IMR-90 (cell line): ENCODE data around the gene ACTN1. TPM values are rescaled to one million over a fixed set of nuclear protein-coding genes. Genes with fewer than 3 reads are reported as not detected.

Experiments
- ATAC-seq: fragments of 200-7000 bp; cut with Tn5 transposase; 2 replicates; pipeline ENCODE4 v1.9.1; 2020; ENCODE audit warnings: low read depth, mild to moderate bottlenecking, moderate library complexity
- BruUV-seq: library from RNA; stranded (reverse); fragments of 400-500 nt; replicated peaks from 2 replicates; lab custom pipeline; 2021; lab: Mats Ljungman, UMichigan
- CTCF ChIA-PET: fragments of 300-600 bp; formaldehyde crosslinking; extraction: SDS; loops from one replicate; lab custom pipeline; 2021; ENCODE audit warnings: antibody characterized with exemption; lab: Yijun Ruan, JAX
- POLR2A ChIA-PET: fragments of 300-600 bp; sonication (Branson Sonifier 250); formaldehyde crosslinking; loops from one replicate; lab custom pipeline; 2022; ENCODE audit warnings: antibody characterized with exemption; ENCODE audit not compliant: unreplicated experiment; lab: Charles Lee
- DNase-seq: peaks from one replicate; pipeline ENCODE4 v3.0.0; 2013
- H2AFZ ChIP-seq: replicated peaks from 2 replicates; pipeline ENCODE3; 2013; ENCODE audit warnings: low read length, mild to moderate bottlenecking; ENCODE audit not compliant: poor library complexity
- H2AK5ac ChIP-seq: 2 replicates; pipeline ENCODE4 v1.6.1; 2013; ENCODE audit warnings: low read depth, low read length, inconsistent platforms
- H2AK9ac ChIP-seq: replicated peaks from 2 replicates; pipeline ENCODE3; 2013; ENCODE audit warnings: mild to moderate bottlenecking, low read depth, low read length, moderate library complexity; ENCODE audit not compliant: poor library complexity
- H2BK120ac ChIP-seq: 2 replicates; pipeline ENCODE4 v1.6.1; 2013; ENCODE audit warnings: low read depth, low read length, inconsistent platforms
- H2BK15ac ChIP-seq: 3 replicates; pipeline ENCODE4 v1.6.1; 2013; ENCODE audit warnings: low read depth, low read length, inconsistent platforms
- H2BK20ac ChIP-seq: 2 replicates; pipeline ENCODE4 v1.6.1; 2013; ENCODE audit warnings: low read depth, mild to moderate bottlenecking, inconsistent platforms, low read length, moderate library complexity
- H2BK5ac ChIP-seq: 2 replicates; pipeline ENCODE4 v1.6.1; 2013; ENCODE audit warnings: mild to moderate bottlenecking, low read depth, low read length, inconsistent platforms; ENCODE audit not compliant: poor library complexity, severe bottlenecking
- H3K14ac ChIP-seq: replicated peaks from 2 replicates; pipeline ENCODE4 v1.6.1; 2013; ENCODE audit warnings: low read depth, low read length, inconsistent platforms
- H3K18ac ChIP-seq: 2 replicates; pipeline ENCODE4 v1.6.1; 2013; ENCODE audit warnings: low read depth, low read length, control low read depth
- H3K23ac ChIP-seq: 2 replicates; pipeline ENCODE4 v1.6.1; 2013; ENCODE audit warnings: low read depth, low read length, inconsistent platforms
- H3K27ac ChIP-seq: 2 replicates; pipeline ENCODE4 v1.5.1; 2013; ENCODE audit warnings: mild to moderate bottlenecking, control low read depth, low read length; ENCODE audit not compliant: insufficient read depth
- H3K27me3 ChIP-seq: 2 replicates; pipeline ENCODE4 v1.6.1; 2013; ENCODE audit warnings: low read length; ENCODE audit not compliant: control insufficient read depth, insufficient read depth
- H3K36me3 ChIP-seq: 2 replicates; pipeline ENCODE4 v1.6.1; 2013; ENCODE audit warnings: low read length, mixed read lengths; ENCODE audit not compliant: control insufficient read depth, insufficient read depth
- H3K4ac ChIP-seq: 2 replicates; pipeline ENCODE4 v1.6.1; 2013; ENCODE audit warnings: low read depth, low read length, inconsistent platforms
- H3K4me1 ChIP-seq: 2 replicates; pipeline ENCODE4 v1.6.1; 2013; ENCODE audit warnings: low read length, mixed read lengths; ENCODE audit not compliant: control insufficient read depth, insufficient read depth
- H3K4me2 ChIP-seq: 2 replicates; pipeline ENCODE4 v1.6.1; 2013; ENCODE audit warnings: low read depth, mild to moderate bottlenecking, control low read depth, low read length, moderate library complexity
- H3K4me3 ChIP-seq: 2 replicates; pipeline ENCODE4 v1.5.1; 2013; ENCODE audit warnings: low read depth, mild to moderate bottlenecking, control low read depth, low read length, moderate library complexity; ENCODE audit not compliant: insufficient read depth
- H3K56ac ChIP-seq: 2 replicates; pipeline ENCODE4 v1.6.1; 2013; ENCODE audit warnings: low read length, inconsistent platforms; ENCODE audit not compliant: insufficient read depth; ENCODE audit errors: extremely low read depth
- H3K79me1 ChIP-seq, 2 experiments: 2 replicates each; pipeline ENCODE4 v1.6.1; 2013; ENCODE audit warnings: low read length in 2 of 2, inconsistent platforms in 1 of 2, low read depth in 1 of 2
- H3K9ac ChIP-seq: 2 replicates; pipeline ENCODE4 v1.6.1; 2013; ENCODE audit warnings: low read depth, low read length, control low read depth
- H3K9me1 ChIP-seq: 2 replicates; pipeline ENCODE4 v1.6.1; 2013; ENCODE audit warnings: low read length, inconsistent platforms; ENCODE audit not compliant: insufficient read depth
- H3K9me3 ChIP-seq: 2 replicates; pipeline ENCODE4 v1.6.1; 2013; ENCODE audit warnings: low read length; ENCODE audit not compliant: control insufficient read depth, insufficient read depth
- H4K20me1 ChIP-seq: 2 replicates; pipeline ENCODE4 v1.6.1; 2013; ENCODE audit warnings: low read length, inconsistent platforms; ENCODE audit not compliant: insufficient read depth
- H4K5ac ChIP-seq: 2 replicates; pipeline ENCODE4 v1.6.1; 2013; ENCODE audit warnings: mild to moderate bottlenecking, low read depth, low read length, control low read depth
- H4K8ac ChIP-seq, 2 experiments: 2 replicates each; pipeline ENCODE4 v1.6.1; 2013; ENCODE audit warnings: low read depth in 2 of 2, low read length in 2 of 2, control low read depth in 1 of 2, inconsistent platforms in 1 of 2
- H4K91ac ChIP-seq: 2 replicates; pipeline ENCODE4 v1.6.1; 2013; ENCODE audit warnings: low read depth, low read length, inconsistent platforms; ENCODE audit not compliant: insufficient read depth
- BHLHE40 ChIP-seq: fragments of 150-350 bp; IDR thresholded peaks from 2 replicates; pipeline ENCODE4 v1.6.1; 2016; ENCODE audit warnings: mild to moderate bottlenecking, low read depth, low read length
- CEBPB ChIP-seq: IDR thresholded peaks from 2 replicates; pipeline ENCODE4 v1.6.1; 2012; ENCODE audit warnings: low read depth, low read length, improper control_type of control experiment
- CTCF ChIP-seq: conservative IDR thresholded peaks from 2 replicates; pipeline ENCODE4 v1.5.1; 2012; ENCODE audit warnings: mild to moderate bottlenecking, low read depth, low read length, improper control_type of control experiment
- ELK1 ChIP-seq: fragments of 150-350 bp; IDR thresholded peaks from 2 replicates; pipeline ENCODE4 v1.6.1; 2016; ENCODE audit warnings: low read depth, mild to moderate bottlenecking, low read length, moderate library complexity, borderline replicate concordance
- MAFK ChIP-seq: IDR thresholded peaks from 2 replicates; pipeline ENCODE4 v1.6.1; 2012; ENCODE audit warnings: low read depth, low read length, improper control_type of control experiment
- MAZ ChIP-seq: IDR thresholded peaks from 2 replicates; pipeline ENCODE4 v1.6.1; 2012; ENCODE audit warnings: low read depth, mild to moderate bottlenecking, low read length, improper control_type of control experiment, moderate library complexity, borderline replicate concordance
- NFE2L2 ChIP-seq: fragments of 150-350 bp; IDR thresholded peaks from 2 replicates; pipeline ENCODE4 v1.6.1; 2016; ENCODE audit warnings: low read depth, mild to moderate bottlenecking, low read length
- POLR2A ChIP-seq: IDR thresholded peaks from 2 replicates; pipeline ENCODE4 v1.6.1; 2012; ENCODE audit warnings: mild to moderate bottlenecking, low read depth, low read length
- RAD21 ChIP-seq: IDR thresholded peaks from 2 replicates; pipeline ENCODE4 v1.6.1; 2012; ENCODE audit warnings: low read length, improper control_type of control experiment
- RCOR1 ChIP-seq: IDR thresholded peaks from 2 replicates; pipeline ENCODE4 v1.6.1; 2012; ENCODE audit warnings: mild to moderate bottlenecking, low read length, improper control_type of control experiment; ENCODE audit not compliant: insufficient replicate concordance
- RFX5 ChIP-seq: IDR thresholded peaks from 2 replicates; pipeline ENCODE4 v1.8.0; 2012; ENCODE audit warnings: low read depth, mild to moderate bottlenecking, low read length, moderate library complexity
- SMC3 ChIP-seq: fragments of 150-350 bp; IDR thresholded peaks from 2 replicates; pipeline ENCODE4 v1.6.1; 2016; ENCODE audit warnings: low read depth, mild to moderate bottlenecking, antibody characterized with exemption, low read length, moderate library complexity
- USF2 ChIP-seq: fragments of 150-350 bp; IDR thresholded peaks from 2 replicates; pipeline ENCODE4 v1.6.1; 2017; ENCODE audit warnings: mild to moderate bottlenecking, antibody characterized with exemption, low read length, low read depth
- WGBS, 2 experiments: methylation state at CpG; one replicate each; pipeline versions ENCODE4 v1.1.5 to v1.1.7; 2013; ENCODE audit warnings: missing lambda C conversion rate in 2 of 2; ENCODE audit not compliant: insufficient read length in 1 of 2; ENCODE audit errors: extremely low coverage in 2 of 2; 5-methylcytosine and 5-hydroxymethylcytosine counted together
- dilution Hi-C: fragments of 300-500 bp; cut with HindIII; formaldehyde crosslinking; loops from one replicate; pipeline ENCODE4 v1.14.3; 2018; ENCODE audit warnings: low sequenced_read_pairs; ENCODE audit not compliant: unreplicated experiment
- in situ Hi-C: fragments of 300-500 bp; cut with MboI; formaldehyde crosslinking; loops from 3 replicates; pipeline ENCODE4 v1.14.3; 2019; ENCODE audit warnings: low sequenced_read_pairs, inconsistent platforms, mixed read lengths
- intact Hi-C: fragments of 100-400 bp; cut with micrococcal nuclease; formaldehyde crosslinking; loops from 2 replicates; pipeline ENCODE4 v1.10.0; 2022
- polyA plus RNA-seq, 3 experiments: library from polyadenylated mRNA; depleted of rRNA; stranded (reverse); fragments of >200 nt; gene quantifications; 2 replicates each; pipeline ENCODE4 v1.2.3, GENCODE V29; 2012; ENCODE audit warnings: low replicate concordance in 1 of 3
- total RNA-seq: library from RNA; depleted of rRNA; stranded (reverse); fragments of >200 nt; gene quantifications from 2 replicates; pipeline ENCODE4 v1.2.3, GENCODE V29; 2012

The ACTN1 gene
- total and polyA plus RNA-seq, 2 of the 4 experiments (the other 2 are of a cell fraction), result 684 to 766 TPM

GRCh38 chr14:68843471-68844209 is 135.5 kb downstream of the ACTN1 start:
- intact Hi-C loops, result loop anchor here (1.0 to 5.0 kb wide), 3 partner anchors 911 to 1006 kb away; no protein-coding TSS in a partner anchor
- peak; percentile 77 for ATAC-seq
- H4K91ac ChIP-seq, result no peak overlapping the region
- H3K27ac ChIP-seq, result no peak overlapping the region
- H2AK5ac ChIP-seq, result 0 out of 2 replicates have a peak overlapping the region, but pooled peaks have one; percentile 78
- no peak overlapping the region for H3K4me3 ChIP-seq
- H4K8ac ChIP-seq, result peak overlapping the region in 1 of 2 experiments; percentile 20; a peak in 2 of 4 replicates
- peak overlapping the region; percentile 83 for H2AFZ ChIP-seq
- peaks cover 15% of the 10 kb centered on the region; the same call in 1 of the 2 replicates for H3K4me1 ChIP-seq
- H2BK120ac ChIP-seq, result peak overlapping the region; percentile 16; the same call in 1 of the 2 replicates
- CTCF ChIA-PET, result interaction anchor here (0.6 to 1.4 kb wide), 8 partner anchors 18 to 1006 kb away, joined by 3 to 8 read pairs (median 3); no protein-coding TSS in a partner anchor
- dilution Hi-C loops, result no loop called here
- peak overlapping the region; percentile 48; the same call in 1 of the 2 replicates for H3K4me2 ChIP-seq
- peak; percentile 57 for DNase-seq
- H2BK20ac ChIP-seq, result no peak overlapping the region
- no peaks in the 10 kb centered on the region; the same call in 1 of the 2 replicates for H4K20me1 ChIP-seq
- H2BK5ac ChIP-seq, result no peak overlapping the region
- peaks cover 2% of the 10 kb centered on the region; the same call in 1 of the 2 replicates for H3K36me3 ChIP-seq
- no peak overlapping the region for H3K23ac ChIP-seq
- WGBS, 2 experiments, result 2% methylated on average over 7 of the region's 19 CpGs; no CpG with 5 or more reads in 1 of the 2 experiments
- no peak overlapping the region for H2BK15ac ChIP-seq
- peak overlapping the region; percentile 4; the same call in 1 of the 2 replicates for H3K4ac ChIP-seq
- no peak overlapping the region; the same call in 1 of the 2 replicates for H3K18ac ChIP-seq
- POLR2A ChIA-PET, result no interaction called here
- H3K27me3 ChIP-seq, result no peaks in the 10 kb centered on the region
- no TSS peak for BruUV-seq
- H3K79me1 ChIP-seq, result no peaks in the 10 kb centered on the region
- no peaks in the 10 kb centered on the region for H3K9me1 ChIP-seq
- in situ Hi-C loops, result no loop called here
- no peak overlapping the region; the same call in 1 of the 2 replicates for H4K5ac ChIP-seq
- no peaks in the 10 kb centered on the region for H3K9me3 ChIP-seq
- no peak overlapping the region for H3K56ac ChIP-seq
- peak overlapping the region; percentile 40 for H2AK9ac ChIP-seq
- H3K14ac ChIP-seq, result 0 out of 2 replicates have a peak overlapping the region, but pooled peaks have one; percentile 30
- 0 out of 2 replicates have a peak overlapping the region, but pooled peaks have one; percentile 7 for H3K9ac ChIP-seq
- TF ChIP-seq USF2, result no peak
- TF ChIP-seq RAD21, result peak; percentile 66
- TF ChIP-seq RFX5, result no peak
- 0 out of 2 replicates have a peak, but pooled peaks have one; percentile 47 for TF ChIP-seq POLR2A
- no peak for TF ChIP-seq NFE2L2
- no peak for TF ChIP-seq MAZ
- TF ChIP-seq BHLHE40, result no peak
- peak; percentile 72 for TF ChIP-seq SMC3
- peak; percentile 81 for TF ChIP-seq CTCF
- TF ChIP-seq CEBPB, result no peak
- TF ChIP-seq MAFK, result no peak
- TF ChIP-seq ELK1, result no peak
- TF ChIP-seq RCOR1, result no peak
